Loucy (cell line): ENCODE measurements around the gene SLC30A7.

ENCODE experiments used
- H2AFZ ChIP-seq: fragments of 200-600 bp; sonication (generic); 2 replicates; pipeline ENCODE4 v1.6.0; 2016; ENCODE audit warnings: antibody characterized with exemption, mild to moderate bottlenecking, low read length, moderate library complexity
- H3F3A ChIP-seq: fragments of 200-600 bp; 2 replicates; pipeline ENCODE4 v1.6.0; 2016; ENCODE audit warnings: antibody characterized with exemption, low read depth, mild to moderate bottlenecking
- H3K27me3 ChIP-seq: fragments of 200-600 bp; sonication (generic); 2 replicates; pipeline ENCODE4 v1.6.1; 2014; ENCODE audit warnings: low read length, mild to moderate bottlenecking; ENCODE audit not compliant: insufficient read depth, poor library complexity, severe bottlenecking
- H3K36me3 ChIP-seq: fragments of 200-600 bp; sonication (generic); 2 replicates; pipeline ENCODE4 v1.6.1; 2016; ENCODE audit warnings: low read length; ENCODE audit not compliant: insufficient read depth
- H3K4me1 ChIP-seq: fragments of 200-600 bp; sonication (generic); 2 replicates; pipeline ENCODE4 v1.5.1; 2014; ENCODE audit warnings: low read length, mild to moderate bottlenecking; ENCODE audit not compliant: insufficient read depth, poor library complexity, severe bottlenecking
- H3K4me2 ChIP-seq: fragments of 200-600 bp; sonication (generic); 2 replicates; pipeline ENCODE4 v1.6.0; 2014; ENCODE audit warnings: antibody characterized with exemption, low read length, low read depth, mild to moderate bottlenecking; ENCODE audit not compliant: poor library complexity, severe bottlenecking
- H3K4me3 ChIP-seq: fragments of 200-600 bp; sonication (generic); 2 replicates; pipeline ENCODE4 v1.5.1; 2014; ENCODE audit warnings: low read length, mild to moderate bottlenecking, mixed read lengths; ENCODE audit not compliant: poor library complexity, severe bottlenecking
- H3K79me2 ChIP-seq: fragments of 200-600 bp; sonication (generic); 2 replicates; pipeline ENCODE4 v1.6.1; 2014; ENCODE audit warnings: low read length; ENCODE audit not compliant: insufficient read depth
- H3K9ac ChIP-seq: fragments of 200-600 bp; sonication (generic); 2 replicates; pipeline ENCODE4 v1.6.0; 2014; ENCODE audit warnings: mild to moderate bottlenecking, low read depth, low read length, moderate library complexity; ENCODE audit not compliant: poor library complexity, severe bottlenecking
- H3K9me2 ChIP-seq: fragments of 200-600 bp; sonication (generic); replicated peaks from 2 replicates; pipeline ENCODE4 v1.6.1; 2016; ENCODE audit warnings: low read depth, low read length, mixed read lengths
- H3K9me3 ChIP-seq: fragments of 200-600 bp; sonication (generic); 2 replicates; pipeline ENCODE4 v1.6.1; 2014; ENCODE audit warnings: mild to moderate bottlenecking, antibody characterized with exemption, low read length, low read depth; ENCODE audit not compliant: insufficient read depth
- H4K20me1 ChIP-seq: fragments of 200-600 bp; sonication (generic); 2 replicates; pipeline ENCODE4 v1.6.0; 2014; ENCODE audit warnings: antibody characterized with exemption, low read length, mild to moderate bottlenecking; ENCODE audit not compliant: insufficient read depth, poor library complexity, severe bottlenecking
- CTCF ChIP-seq: fragments of 200-600 bp; sonication (generic); conservative IDR thresholded peaks from 2 replicates; pipeline ENCODE4 v1.5.1; 2014; ENCODE audit warnings: mild to moderate bottlenecking, antibody characterized with exemption, low read length
- EZH2phosphoT487 ChIP-seq: fragments of 200-600 bp; IDR thresholded peaks from 2 replicates; pipeline ENCODE4 v1.6.1; 2018; ENCODE audit warnings: antibody characterized with exemption, mild to moderate bottlenecking, moderate library complexity, borderline replicate concordance

The SLC30A7 gene

GRCh38 chr1:100907887-100908286 lies 12.0 kb downstream of the SLC30A7 start:
- Histone ChIP-seq H3F3A (no peaks in the 10 kb centered on the region), H4K20me1 (peaks cover 5% of the 10 kb centered on the region), H3K27me3 (no peaks in the 10 kb centered on the region), H3K79me2 (peaks cover 15% of the 10 kb centered on the region; the same call in 1 of the 2 replicates), H3K36me3 (peaks cover 26% of the 10 kb centered on the region; the same call in 1 of the 2 replicates), H3K9me2 (no peaks in the 10 kb centered on the region), H3K9ac (no peak overlapping the region), H2AFZ (no peak overlapping the region), H3K9me3 (peaks cover 3% of the 10 kb centered on the region; the same call in 1 of the 2 replicates), H3K4me2 (no peak overlapping the region), H3K4me1 (peaks cover 3% of the 10 kb centered on the region), H3K4me3 (no peak overlapping the region)
- no peak for TF ChIP-seq EZH2phosphoT487
- TF ChIP-seq CTCF, result no peak

GRCh38 chr1:100909018-100909417 lies 13.1 kb downstream of the SLC30A7 start:
- Histone ChIP-seq H3K9ac (no peak overlapping the region), H3K4me3 (no peak overlapping the region), H3K27me3 (no peaks in the 10 kb centered on the region), H3K9me2 (no peaks in the 10 kb centered on the region), H3K9me3 (peaks cover 3% of the 10 kb centered on the region; the same call in 1 of the 2 replicates), H4K20me1 (no peaks in the 10 kb centered on the region), H3K4me1 (no peaks in the 10 kb centered on the region), H3K79me2 (peaks cover 13% of the 10 kb centered on the region; the same call in 1 of the 2 replicates), H2AFZ (no peak overlapping the region), H3K36me3 (peaks cover 38% of the 10 kb centered on the region; the same call in 1 of the 2 replicates), H3K4me2 (no peak overlapping the region), H3F3A (no peaks in the 10 kb centered on the region)
- TF ChIP-seq EZH2phosphoT487 (no peak), CTCF (no peak)

GRCh38 chr1:100912019-100912418 lies 16.1 kb downstream of the SLC30A7 start:
- TF ChIP-seq CTCF (no peak), EZH2phosphoT487 (no peak)
- Histone ChIP-seq H3K4me2 (no peak overlapping the region), H3K9ac (no peak overlapping the region), H2AFZ (no peak overlapping the region), H3F3A (no peaks in the 10 kb centered on the region), H3K79me2 (no peaks in the 10 kb centered on the region), H4K20me1 (no peaks in the 10 kb centered on the region), H3K27me3 (no peaks in the 10 kb centered on the region), H3K4me1 (no peaks in the 10 kb centered on the region), H3K9me2 (no peaks in the 10 kb centered on the region), H3K9me3 (no peaks in the 10 kb centered on the region), H3K4me3 (no peak overlapping the region), H3K36me3 (peaks cover 58% of the 10 kb centered on the region; the same call in 1 of the 2 replicates)
